ENCODE measurements around the gene ABTB2. TPM values are rescaled to one million over a fixed set of nuclear protein-coding genes. Genes with fewer than 3 reads are reported as not detected.
A peak's percentile ranks its signal among the peaks of the same experiment; 100 is the strongest.

ABTB2 gene
- polyA plus RNA-seq, 1 donor: 8.7 TPM

GRCh38 chr11:34208266-34209135 lies 149.3 kb downstream of the ABTB2 start:
- no peak for DNase-seq

GRCh38 chr11:34207487-34208180 lies 150.2 kb downstream of the ABTB2 start:
- DNase-seq: peak; percentile 38

- DNase-seq: peak; percentile 68
These were observed 151.2 kb downstream of the ABTB2 start for GRCh38 chr11:34206407-34207300.

- DNase-seq: no peak
These were observed 152.3 kb downstream of the ABTB2 start for GRCh38 chr11:34205326-34206035.

- no peak for DNase-seq
These were observed 153.2 kb downstream of the ABTB2 start for GRCh38 chr11:34204396-34205279.

GRCh38 chr11:34203377-34203871 lies 154.4 kb downstream of the ABTB2 start:
- no peak for DNase-seq

- no peak for DNase-seq
These were observed 156.7 kb downstream of the ABTB2 start for GRCh38 chr11:34201129-34201528.

GRCh38 chr11:34199525-34199924 lies 158.3 kb downstream of the ABTB2 start:
- DNase-seq: no peak

GRCh38 chr11:34198523-34198922 lies 159.3 kb downstream of the ABTB2 start:
- no peak for DNase-seq

GRCh38 chr11:34197256-34197655 lies 160.6 kb downstream of the ABTB2 start:
- no peak for DNase-seq

GRCh38 chr11:34194576-34195335 lies 163.1 kb downstream of the ABTB2 start:
- DNase-seq: no peak

GRCh38 chr11:34192481-34193401 lies 165.1 kb downstream of the ABTB2 start:
- DNase-seq: peak; percentile 46

GRCh38 chr11:34191578-34191977 lies 166.2 kb downstream of the ABTB2 start:
- no peak for DNase-seq

GRCh38 chr11:34190192-34191139 lies 167.3 kb downstream of the ABTB2 start:
- DNase-seq: no peak

GRCh38 chr11:34189191-34189590 lies 168.6 kb downstream of the ABTB2 start:
- no peak for DNase-seq

GRCh38 chr11:34188181-34188580 lies 169.6 kb downstream of the ABTB2 start:
- DNase-seq: no peak

- no peak for DNase-seq
These were observed 171.6 kb downstream of the ABTB2 start for GRCh38 chr11:34185926-34186841.

Measured in hindlimb muscle (tissue), 1 donor.